HEK293 (cell line): Measurements from ENCODE around the gene ATE1.

Source experiments
- CTCF ChIA-PET: fragments of 350-600 bp; formaldehyde crosslinking; extraction: SDS; loops from one replicate; lab custom pipeline; 2021; ENCODE audit warnings: antibody characterized with exemption; lab: Yijun Ruan, JAX
- POLR2A ChIA-PET: fragments of 300-600 bp; formaldehyde crosslinking; extraction: SDS; loops from one replicate; lab custom pipeline; 2020; ENCODE audit warnings: antibody characterized with exemption, inconsistent platforms; lab: Yijun Ruan, JAX
- H3K27ac ChIP-seq: fragments of 200-500 bp; sonication (Bioruptor generic); 2 replicates; pipeline ENCODE4 v1.5.1; 2014; ENCODE audit warnings: low read depth, low read length, control low read depth, inconsistent platforms; ENCODE audit errors: extremely low read depth
- H3K36me3 ChIP-seq, 2 experiments: fragments of 200-500 bp in 1 of 2; sonication (Bioruptor generic) in 1 of 2; 1 replicate in 1 of 2; 2 replicates in 1 of 2; pipeline ENCODE4 v1.5.1; 2014 to 2017; ENCODE audit warnings: inconsistent platforms in 2 of 2, low read length in 2 of 2; ENCODE audit not compliant: control insufficient read depth in 2 of 2, insufficient read depth in 1 of 2
- H3K4me1 ChIP-seq: fragments of 200-500 bp; sonication (Bioruptor generic); 2 replicates; pipeline ENCODE4 v1.5.1; 2014; ENCODE audit warnings: mild to moderate bottlenecking, low read length, inconsistent platforms; ENCODE audit not compliant: control insufficient read depth, insufficient read depth
- H3K4me3 ChIP-seq: 2 replicates; pipeline ENCODE4 v1.5.1; 2011; ENCODE audit warnings: low read depth, mild to moderate bottlenecking, control low read depth, low read length, moderate library complexity
- H3K9me3 ChIP-seq: fragments of 200-500 bp; sonication (Bioruptor generic); 2 replicates; pipeline ENCODE4 v1.5.1; 2014; ENCODE audit warnings: low read depth, low read length, inconsistent platforms; ENCODE audit not compliant: control insufficient read depth, insufficient read depth
- BCL11B ChIP-seq: fragments of 450-650 bp; formaldehyde crosslinking; IDR thresholded peaks from 2 replicates; pipeline ENCODE4 v1.5.1; 2016; ENCODE audit warnings: low read depth, missing biosample characterization, missing genetic modification characterization
- FEZF1 ChIP-seq: fragments of 450-650 bp; formaldehyde crosslinking; IDR thresholded peaks from 2 replicates; pipeline ENCODE4 v1.5.1; 2016; ENCODE audit warnings: missing biosample characterization, missing genetic modification characterization
- KLF8 ChIP-seq: fragments of 450-650 bp; formaldehyde crosslinking; IDR thresholded peaks from 2 replicates; pipeline ENCODE4 v1.5.1; 2016; ENCODE audit warnings: missing biosample characterization, missing genetic modification characterization
- SCRT2 ChIP-seq: fragments of 450-650 bp; formaldehyde crosslinking; IDR thresholded peaks from 2 replicates; pipeline ENCODE4 v1.5.1; 2016; ENCODE audit warnings: missing biosample characterization, missing genetic modification characterization
- ZNF169 ChIP-seq: fragments of 450-650 bp; formaldehyde crosslinking; IDR thresholded peaks from 2 replicates; pipeline ENCODE4 v1.5.1; 2016; ENCODE audit warnings: missing biosample characterization, missing genetic modification characterization
- ZNF544 ChIP-seq: fragments of 450-650 bp; formaldehyde crosslinking; IDR thresholded peaks from 2 replicates; pipeline ENCODE4 v1.5.0; 2017; ENCODE audit warnings: missing biosample characterization, missing genetic modification characterization
- ZNF571 ChIP-seq: fragments of 450-650 bp; formaldehyde crosslinking; IDR thresholded peaks from 2 replicates; pipeline ENCODE4 v1.5.0; 2017; ENCODE audit warnings: missing biosample characterization, missing genetic modification characterization
- ZNF600 ChIP-seq: fragments of 450-650 bp; formaldehyde crosslinking; IDR thresholded peaks from 2 replicates; pipeline ENCODE4 v1.5.1; 2016; ENCODE audit warnings: missing biosample characterization, missing genetic modification characterization
- ZNF624 ChIP-seq: fragments of 450-650 bp; formaldehyde crosslinking; IDR thresholded peaks from 2 replicates; pipeline ENCODE4 v1.5.1; 2017; ENCODE audit warnings: missing biosample characterization, missing genetic modification characterization
- ZNF654 ChIP-seq: fragments of 450-650 bp; formaldehyde crosslinking; IDR thresholded peaks from 2 replicates; pipeline ENCODE4 v1.5.1; 2016; ENCODE audit warnings: low read depth, missing biosample characterization, missing genetic modification characterization
- ZSCAN16 ChIP-seq: fragments of 450-650 bp; formaldehyde crosslinking; IDR thresholded peaks from 2 replicates; pipeline ENCODE4 v1.5.1; 2016; ENCODE audit warnings: missing biosample characterization, missing genetic modification characterization
- TF ChIP-seq, protein P1 (sequence below): fragments of 450-650 bp; formaldehyde crosslinking; IDR thresholded peaks from 2 replicates; pipeline ENCODE4 v1.5.1; 2016; ENCODE audit warnings: missing biosample characterization, missing genetic modification characterization
- TF ChIP-seq, protein P2 (sequence below): fragments of 450-650 bp; formaldehyde crosslinking; IDR thresholded peaks from 2 replicates; pipeline ENCODE4 v1.5.1; 2016; ENCODE audit warnings: missing biosample characterization, missing genetic modification characterization
- TF ChIP-seq, protein P3 (sequence below): fragments of 450-650 bp; formaldehyde crosslinking; IDR thresholded peaks from 2 replicates; pipeline ENCODE4 v1.5.1; 2017; ENCODE audit warnings: missing biosample characterization, missing genetic modification characterization
- TF ChIP-seq, protein P4 (sequence below): fragments of 450-650 bp; formaldehyde crosslinking; IDR thresholded peaks from 2 replicates; pipeline ENCODE4 v1.5.1; 2017; ENCODE audit warnings: missing biosample characterization, missing genetic modification characterization

Gene ATE1

DNA sequence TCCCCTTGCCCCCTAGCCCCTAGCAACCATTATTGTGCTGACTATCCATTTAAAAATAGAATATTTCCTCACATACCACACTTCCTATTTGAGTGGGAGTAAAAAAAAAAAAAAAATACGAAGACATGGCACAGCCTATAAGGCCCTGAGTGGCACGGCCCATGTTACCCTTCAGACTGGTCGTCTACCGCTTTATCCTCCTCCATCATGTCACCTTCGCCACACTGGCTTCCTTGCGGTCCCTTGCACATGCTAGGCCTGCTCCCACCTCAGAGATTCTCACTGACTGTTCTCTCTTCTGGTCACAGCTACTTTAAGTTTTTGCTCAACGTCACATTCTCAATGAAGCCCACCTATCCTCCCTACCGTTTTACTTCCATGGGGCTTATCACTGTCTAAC lies 130.3 kb downstream of the ATE1 start (continued):
- no peak for TF ChIP-seq ZNF654 (tag by site-specific recombination)
- TF ChIP-seq BCL11B, result no peak

- Histone ChIP-seq H3K4me1 (peaks cover 17% of the 10 kb centered on the region), H3K9me3 (no peaks in the 10 kb centered on the region), H3K36me3 (no peaks in the 10 kb centered on the region), H3K4me3 (no peak overlapping the region), H3K27ac (no peak overlapping the region)
- ChIA-PET CTCF (no interaction called here), POLR2A (no interaction called here)
- TF ChIP-seq, protein P1, sequence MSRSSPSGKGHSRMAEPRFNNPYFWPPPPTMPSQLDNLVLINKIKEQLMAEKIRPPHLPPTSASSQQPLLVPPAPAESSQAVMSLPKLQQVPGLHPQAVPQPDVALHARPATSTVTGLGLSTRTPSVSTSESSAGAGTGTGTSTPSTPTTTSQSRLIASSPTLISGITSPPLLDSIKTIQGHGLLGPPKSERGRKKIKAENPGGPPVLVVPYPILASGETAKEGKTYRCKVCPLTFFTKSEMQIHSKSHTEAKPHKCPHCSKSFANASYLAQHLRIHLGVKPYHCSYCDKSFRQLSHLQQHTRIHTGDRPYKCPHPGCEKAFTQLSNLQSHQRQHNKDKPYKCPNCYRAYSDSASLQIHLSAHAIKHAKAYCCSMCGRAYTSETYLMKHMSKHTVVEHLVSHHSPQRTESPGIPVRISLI (tag by site-specific recombination), result no peak
Observed at GRCh38 chr10:121796342-121796741, 131.5 kb downstream of the ATE1 start.

- ChIA-PET CTCF (no interaction called here), POLR2A (no interaction called here)
- Histone ChIP-seq H3K9me3 (no peaks in the 10 kb centered on the region), H3K27ac (no peak overlapping the region), H3K4me1 (peaks cover 7% of the 10 kb centered on the region), H3K4me3 (no peak overlapping the region), H3K36me3 (no peaks in the 10 kb centered on the region; a peak in 1 of 3 replicates)
- peak; percentile 48; the same call in 1 of the 2 replicates for TF ChIP-seq SCRT2 (tag by site-specific recombination)
- TF ChIP-seq ZNF169 (tag by site-specific recombination), result no peak
- TF ChIP-seq ZSCAN16 (tag by site-specific recombination), result no peak
- TF ChIP-seq ZNF600 (tag by site-specific recombination), result 0 out of 2 replicates have a peak, but pooled peaks have one; percentile 26
- TF ChIP-seq, protein P2, sequence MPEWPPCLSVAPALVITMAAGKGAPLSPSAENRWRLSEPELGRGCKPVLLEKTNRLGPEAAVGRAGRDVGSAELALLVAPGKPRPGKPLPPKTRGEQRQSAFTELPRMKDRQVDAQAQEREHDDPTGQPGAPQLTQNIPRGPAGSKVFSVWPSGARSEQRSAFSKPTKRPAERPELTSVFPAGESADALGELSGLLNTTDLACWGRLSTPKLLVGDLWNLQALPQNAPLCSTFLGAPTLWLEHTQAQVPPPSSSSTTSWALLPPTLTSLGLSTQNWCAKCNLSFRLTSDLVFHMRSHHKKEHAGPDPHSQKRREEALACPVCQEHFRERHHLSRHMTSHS (tag by site-specific recombination), result no peak
Observed at GRCh38 chr10:121792198-121792597, 135.6 kb downstream of the ATE1 start.

GRCh38 chr10:121791761-121792160 lies 136.1 kb downstream of the ATE1 start:
- no peaks in the 10 kb centered on the region for H3K9me3 ChIP-seq
- CTCF ChIA-PET, result no interaction called here
- TF ChIP-seq ZNF544, result no peak
- no peak overlapping the region for H3K27ac ChIP-seq
- no peak overlapping the region for H3K4me3 ChIP-seq
- POLR2A ChIA-PET, result no interaction called here
- peaks cover 10% of the 10 kb centered on the region for H3K4me1 ChIP-seq
- H3K36me3 ChIP-seq, result no peaks in the 10 kb centered on the region; a peak in 1 of 3 replicates

DNA sequence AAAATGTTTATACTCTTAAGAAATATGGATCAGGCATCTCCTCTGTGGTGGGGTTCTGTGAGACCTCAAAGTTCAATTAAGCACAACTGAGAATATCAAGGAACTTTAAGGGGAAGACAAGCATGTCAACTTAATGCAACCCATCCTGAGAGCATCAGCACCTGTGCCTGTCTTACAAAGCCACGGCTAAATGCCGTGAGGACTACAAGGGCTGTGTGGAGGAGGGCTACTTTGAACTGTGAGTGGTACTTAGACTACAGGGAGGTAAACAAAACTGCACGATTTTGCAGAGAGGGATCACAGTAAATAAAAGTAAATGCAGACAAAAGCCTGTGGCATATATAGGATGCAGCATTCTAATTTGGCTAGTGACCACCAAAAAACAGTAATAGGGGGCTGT lies 139.1 kb downstream of the ATE1 start:
- POLR2A ChIA-PET, result no interaction called here
- peaks cover 11% of the 10 kb centered on the region for H3K4me1 ChIP-seq
- H3K27ac ChIP-seq, result no peak overlapping the region
- no peaks in the 10 kb centered on the region; a peak in 1 of 3 replicates for H3K36me3 ChIP-seq
- TF ChIP-seq ZNF624 (tag by site-specific recombination), result no peak
- 0 out of 2 replicates have a peak, but pooled peaks have one; percentile 8 for TF ChIP-seq FEZF1 (tag by site-specific recombination)
- CTCF ChIA-PET, result interaction anchor here (0.7 kb wide), 1 partner anchor 483 kb away, joined by 3 read pairs; no protein-coding TSS in a partner anchor
- no peaks in the 10 kb centered on the region for H3K9me3 ChIP-seq
- H3K4me3 ChIP-seq, result no peak overlapping the region

- Histone ChIP-seq H3K4me3 (no peak overlapping the region), H3K36me3 (no peaks in the 10 kb centered on the region; a peak in 1 of 3 replicates), H3K9me3 (no peaks in the 10 kb centered on the region), H3K4me1 (peaks cover 11% of the 10 kb centered on the region), H3K27ac (no peak overlapping the region)
- CTCF ChIA-PET, result interaction anchor here (0.5 to 0.7 kb wide), 2 partner anchors 484 to 782 kb away, joined by 3 read pairs; no protein-coding TSS in a partner anchor
- POLR2A ChIA-PET, result no interaction called here
- TF ChIP-seq, protein P3, sequence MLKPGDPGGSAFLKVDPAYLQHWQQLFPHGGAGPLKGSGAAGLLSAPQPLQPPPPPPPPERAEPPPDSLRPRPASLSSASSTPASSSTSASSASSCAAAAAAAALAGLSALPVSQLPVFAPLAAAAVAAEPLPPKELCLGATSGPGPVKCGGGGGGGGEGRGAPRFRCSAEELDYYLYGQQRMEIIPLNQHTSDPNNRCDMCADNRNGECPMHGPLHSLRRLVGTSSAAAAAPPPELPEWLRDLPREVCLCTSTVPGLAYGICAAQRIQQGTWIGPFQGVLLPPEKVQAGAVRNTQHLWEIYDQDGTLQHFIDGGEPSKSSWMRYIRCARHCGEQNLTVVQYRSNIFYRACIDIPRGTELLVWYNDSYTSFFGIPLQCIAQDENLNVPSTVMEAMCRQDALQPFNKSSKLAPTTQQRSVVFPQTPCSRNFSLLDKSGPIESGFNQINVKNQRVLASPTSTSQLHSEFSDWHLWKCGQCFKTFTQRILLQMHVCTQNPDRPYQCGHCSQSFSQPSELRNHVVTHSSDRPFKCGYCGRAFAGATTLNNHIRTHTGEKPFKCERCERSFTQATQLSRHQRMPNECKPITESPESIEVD (tag by site-specific recombination), result peak; percentile 12; the same call in 1 of the 2 replicates
- TF ChIP-seq, protein P4, sequence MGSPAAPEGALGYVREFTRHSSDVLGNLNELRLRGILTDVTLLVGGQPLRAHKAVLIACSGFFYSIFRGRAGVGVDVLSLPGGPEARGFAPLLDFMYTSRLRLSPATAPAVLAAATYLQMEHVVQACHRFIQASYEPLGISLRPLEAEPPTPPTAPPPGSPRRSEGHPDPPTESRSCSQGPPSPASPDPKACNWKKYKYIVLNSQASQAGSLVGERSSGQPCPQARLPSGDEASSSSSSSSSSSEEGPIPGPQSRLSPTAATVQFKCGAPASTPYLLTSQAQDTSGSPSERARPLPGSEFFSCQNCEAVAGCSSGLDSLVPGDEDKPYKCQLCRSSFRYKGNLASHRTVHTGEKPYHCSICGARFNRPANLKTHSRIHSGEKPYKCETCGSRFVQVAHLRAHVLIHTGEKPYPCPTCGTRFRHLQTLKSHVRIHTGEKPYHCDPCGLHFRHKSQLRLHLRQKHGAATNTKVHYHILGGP (tag by site-specific recombination), result no peak
- TF ChIP-seq ZNF571 (tag by site-specific recombination) (no peak), KLF8 (tag by site-specific recombination) (no peak)
Observed at GRCh38 chr10:121788115-121788514, 139.7 kb downstream of the ATE1 start.
